ACHN (cell line): ENCODE measurements around the gene SHROOM1.
A peak's percentile ranks its signal among the peaks of the same experiment; 100 is the strongest.

Experiments
- DNase-seq: peaks from one replicate; pipeline ENCODE4 v3.0.0-alpha.2; 2015
- in situ Hi-C: cut with HindIII; loops from 2 replicates; pipeline ENCODE4 v1.10.0; 2017; ENCODE audit warnings: low sequenced_read_pairs, low pct_ligation_motif_present, low pct_unique_long_range_greater_than_20kb

Gene SHROOM1

GRCh38 chr5:132790201-132790865 lies 40.1 kb downstream of the SHROOM1 start:
- in situ Hi-C loops: no loop called here

GRCh38 chr5:132788990-132789886 lies 41.2 kb downstream of the SHROOM1 start:
- in situ Hi-C loops: no loop called here

More at GRCh38 chr5:132790201-132790865, 40.1 kb downstream of the SHROOM1 start:
- DNase-seq: no peak

GRCh38 chr5:132788508-132788907 lies 41.9 kb downstream of the SHROOM1 start:
- DNase-seq: no peak
- in situ Hi-C loops: no loop called here

More at GRCh38 chr5:132788990-132789886, 41.2 kb downstream of the SHROOM1 start:
- no peak for DNase-seq

GRCh38 chr5:132787076-132787475 lies 43.4 kb downstream of the SHROOM1 start:
- DNase-seq: no peak
- in situ Hi-C loops: no loop called here

GRCh38 chr5:132785864-132786263 lies 44.6 kb downstream of the SHROOM1 start:
- in situ Hi-C loops: no loop called here
- DNase-seq: no peak

GRCh38 chr5:132785365-132785764 lies 45.1 kb downstream of the SHROOM1 start:
- in situ Hi-C loops: no loop called here
- DNase-seq: no peak

GRCh38 chr5:132782101-132782500 lies 48.3 kb downstream of the SHROOM1 start:
- in situ Hi-C loops: no loop called here
- DNase-seq: peak; percentile 44

GRCh38 chr5:132781029-132781428 lies 49.4 kb downstream of the SHROOM1 start:
- no peak for DNase-seq
- in situ Hi-C loops: no loop called here

GRCh38 chr5:132780577-132780976 lies 49.9 kb downstream of the SHROOM1 start:
- DNase-seq: no peak
- in situ Hi-C loops: no loop called here

- in situ Hi-C loops: no loop called here
- no peak for DNase-seq
Observed at GRCh38 chr5:132779961-132780360, 50.5 kb downstream of the SHROOM1 start.

GRCh38 chr5:132778856-132779255 lies 51.6 kb downstream of the SHROOM1 start:
- no peak for DNase-seq
- in situ Hi-C loops: no loop called here

- no peak for DNase-seq
- in situ Hi-C loops: no loop called here
Observed at GRCh38 chr5:132778129-132778528, 52.3 kb downstream of the SHROOM1 start.

GRCh38 chr5:132777209-132778069 lies 53.0 kb downstream of the SHROOM1 start, which contains the start of gene SEPTIN8:
SEPTIN8 (minus strand) TSS chr5:132777239; CDS start chr5:132777137, 102 bp downstream.
- in situ Hi-C loops: no loop called here
- DNase-seq: peak; percentile 42

GRCh38 chr5:132776938-132777208 lies 53.6 kb downstream of the SHROOM1 start:
- in situ Hi-C loops: no loop called here
- DNase-seq: no peak

- peak; percentile 36 for DNase-seq
- in situ Hi-C loops: no loop called here
Observed at GRCh38 chr5:132776131-132776937, 54.1 kb downstream of the SHROOM1 start.

GRCh38 chr5:132775476-132775961 lies 54.9 kb downstream of the SHROOM1 start:
- in situ Hi-C loops: no loop called here
- DNase-seq: peak; percentile 59

GRCh38 chr5:132774896-132775295 lies 55.6 kb downstream of the SHROOM1 start:
- DNase-seq: no peak
- in situ Hi-C loops: no loop called here

GRCh38 chr5:132774406-132774805 lies 56.0 kb downstream of the SHROOM1 start:
- in situ Hi-C loops: no loop called here

More at GRCh38 chr5:132774406-132774805, 56.0 kb downstream of the SHROOM1 start:
- no peak for DNase-seq
